H1 (cell line): Measurements from ENCODE around the gene FREM2. TPM values are rescaled to one million over a fixed set of nuclear protein-coding genes. Genes with fewer than 3 reads are reported as not detected.

Experiments used
- CTCF ChIA-PET: fragments of 300-600 bp; sonication (Branson Sonifier 250); formaldehyde crosslinking; loops from one replicate; lab custom pipeline; 2021; ENCODE audit not compliant: partially characterized antibody; lab: Charles Lee
- POLR2A ChIA-PET: fragments of 300-600 bp; sonication (Branson Sonifier 250); formaldehyde crosslinking; loops from one replicate; lab custom pipeline; 2021; ENCODE audit warnings: inconsistent platforms; ENCODE audit not compliant: partially characterized antibody; lab: Charles Lee
- DNase-seq, 2 experiments: peaks; one replicate each; pipeline versions ENCODE4 v3.0.0 to v3.0.0-alpha.2; 2010 to 2022; ENCODE audit warnings: low spot score in 2 of 2, low read depth in 1 of 2, mixed read lengths in 1 of 2
- FAIRE-seq: peaks from 2 replicates; lab custom pipeline; 2011; peaks lifted over from hg19 to GRCh38; lab: Jason Lieb, UNC
- H2AFZ ChIP-seq: 2 replicates; pipeline ENCODE4 v1.8.1; 2012; ENCODE audit warnings: low read length, inconsistent platforms
- H2AK5ac ChIP-seq: 2 replicates; pipeline ENCODE4 v1.6.1; 2013; ENCODE audit warnings: low read depth, low read length
- H2BK120ac ChIP-seq: replicated peaks from 2 replicates; pipeline ENCODE3; 2013; ENCODE audit warnings: low read depth, low read length, inconsistent platforms
- H2BK12ac ChIP-seq: 2 replicates; pipeline ENCODE4 v1.6.1; 2013; ENCODE audit warnings: low read depth, low read length
- H2BK15ac ChIP-seq: 2 replicates; pipeline ENCODE4 v1.6.1; 2013; ENCODE audit warnings: low read length
- H2BK20ac ChIP-seq: 2 replicates; pipeline ENCODE4 v1.6.1; 2013; ENCODE audit warnings: low read length
- H2BK5ac ChIP-seq: 2 replicates; pipeline ENCODE4 v1.6.1; 2013; ENCODE audit warnings: low read depth, low read length
- H3K14ac ChIP-seq: 2 replicates; pipeline ENCODE4 v1.6.1; 2013; ENCODE audit warnings: inconsistent platforms; ENCODE audit not compliant: insufficient read length
- H3K18ac ChIP-seq: 2 replicates; pipeline ENCODE4 v1.6.1; 2013; ENCODE audit warnings: low read length; ENCODE audit errors: extremely low read depth
- H3K23ac ChIP-seq: 2 replicates; pipeline ENCODE4 v1.6.1; 2013; ENCODE audit warnings: inconsistent platforms; ENCODE audit not compliant: insufficient read length
- H3K23me2 ChIP-seq: 2 replicates; pipeline ENCODE4 v1.6.1; 2013; ENCODE audit warnings: low read depth, low read length
- H3K27ac ChIP-seq: 2 replicates; pipeline ENCODE4 v1.6.1; 2011; ENCODE audit warnings: low read depth, low read length, inconsistent platforms
- H3K27me3 ChIP-seq, 4 experiments: replicated peaks in 1 of 4; 1 replicate in 1 of 4; 2 replicates in 3 of 4; pipeline versions ENCODE4 v1.6.1 to v1.8.1; 2011 to 2013; ENCODE audit warnings: low read length in 3 of 4, mild to moderate bottlenecking in 3 of 4, inconsistent platforms in 2 of 4, mixed read lengths in 2 of 4, moderate library complexity in 1 of 4; ENCODE audit not compliant: control insufficient read depth in 3 of 4, insufficient read depth in 3 of 4; ENCODE audit errors: extremely low read depth in 1 of 4
- H3K36me3 ChIP-seq, 4 experiments: 2 replicates each; pipeline versions ENCODE4 v1.6.1 to v1.8.1; 2011 to 2013; ENCODE audit warnings: mild to moderate bottlenecking in 4 of 4, low read length in 3 of 4, moderate library complexity in 2 of 4, control low read depth in 1 of 4, inconsistent platforms in 1 of 4; ENCODE audit not compliant: insufficient read depth in 4 of 4, control insufficient read depth in 2 of 4
- H3K4ac ChIP-seq: replicated peaks from 2 replicates; pipeline ENCODE3; 2013; ENCODE audit warnings: low read length, low read depth, mixed read lengths, inconsistent platforms; ENCODE audit not compliant: insufficient read length
- H3K4me1 ChIP-seq, 4 experiments: replicated peaks in 1 of 4; 1 replicate in 1 of 4; 2 replicates in 3 of 4; pipeline versions ENCODE4 v1.6.1 to v1.8.1; 2011 to 2013; ENCODE audit warnings: low read length in 3 of 4, inconsistent platforms in 2 of 4, mixed read lengths in 1 of 4; ENCODE audit not compliant: insufficient read depth in 4 of 4, control insufficient read depth in 3 of 4
- H3K4me2 ChIP-seq, 2 experiments: 2 replicates each; pipeline versions ENCODE4 v1.6.1 to v1.8.1; 2011 to 2013; ENCODE audit warnings: low read depth in 2 of 2, low read length in 2 of 2, control low read depth in 1 of 2, inconsistent platforms in 1 of 2, mild to moderate bottlenecking in 1 of 2; ENCODE audit not compliant: insufficient read depth in 1 of 2
- H3K4me3 ChIP-seq, 4 experiments: fragments of 200-600, 300-600 bp in 1 of 4; sonication (generic), shearing (Covaris generic), sonication (Bioruptor Twin) in 1 of 4; 2 replicates each; pipeline versions ENCODE4 v1.5.1 to v1.8.1; 2011 to 2016; ENCODE audit warnings: low read length in 4 of 4, low read depth in 3 of 4, control low read depth in 2 of 4, inconsistent platforms in 2 of 4, mild to moderate bottlenecking in 2 of 4, mixed read lengths in 1 of 4, moderate library complexity in 1 of 4; ENCODE audit not compliant: insufficient read depth in 2 of 4; ENCODE audit errors: extremely low read depth in 1 of 4
- H3K56ac ChIP-seq: replicated peaks from 2 replicates; pipeline ENCODE3; 2013; ENCODE audit warnings: low read depth, mild to moderate bottlenecking, mixed read lengths, low read length, inconsistent platforms; ENCODE audit not compliant: insufficient read length
- H3K79me1 ChIP-seq: 2 replicates; pipeline ENCODE4 v1.6.1; 2013; ENCODE audit warnings: low read depth, low read length, control low read depth
- H3K79me2 ChIP-seq, 2 experiments: 2 replicates each; pipeline versions ENCODE4 v1.6.1 to v1.8.1; 2012 to 2013; ENCODE audit warnings: low read length in 2 of 2, mild to moderate bottlenecking in 2 of 2, inconsistent platforms in 1 of 2; ENCODE audit not compliant: insufficient read depth in 2 of 2, control insufficient read depth in 1 of 2
- H3K9ac ChIP-seq, 4 experiments: replicated peaks in 1 of 4; 1 replicate in 1 of 4; 2 replicates in 3 of 4; pipeline versions ENCODE4 v1.6.1 to v1.8.1; 2011 to 2013; ENCODE audit warnings: low read depth in 3 of 4, low read length in 3 of 4, control low read depth in 2 of 4, mild to moderate bottlenecking in 2 of 4, moderate library complexity in 2 of 4, inconsistent platforms in 1 of 4; ENCODE audit errors: extremely low read depth in 1 of 4
- H3K9me3 ChIP-seq, 2 experiments: 2 replicates each; pipeline versions ENCODE4 v1.6.1 to v1.8.1; 2012 to 2013; ENCODE audit warnings: mild to moderate bottlenecking in 2 of 2, moderate library complexity in 2 of 2, control low read depth in 1 of 2, inconsistent platforms in 1 of 2, low read depth in 1 of 2, low read length in 1 of 2, mixed read lengths in 1 of 2; ENCODE audit not compliant: insufficient read depth in 2 of 2
- H4K20me1 ChIP-seq, 2 experiments: replicated peaks in 1 of 2; 2 replicates each; pipeline versions ENCODE3 to v1.8.1; 2011 to 2013; ENCODE audit warnings: inconsistent platforms in 2 of 2, low read length in 2 of 2, mild to moderate bottlenecking in 1 of 2; ENCODE audit not compliant: insufficient read depth in 2 of 2, control insufficient read depth in 1 of 2
- H4K5ac ChIP-seq: 2 replicates; pipeline ENCODE4 v1.6.1; 2013; ENCODE audit warnings: low read length, low read depth, mixed read lengths, inconsistent platforms; ENCODE audit not compliant: insufficient read length
- H4K8ac ChIP-seq: 2 replicates; pipeline ENCODE4 v1.8.0; 2013; ENCODE audit warnings: mild to moderate bottlenecking, moderate library complexity, low read length, inconsistent platforms; ENCODE audit not compliant: insufficient read depth; ENCODE audit errors: extremely low read depth
- H4K91ac ChIP-seq: replicated peaks from 2 replicates; pipeline ENCODE3; 2013; ENCODE audit warnings: low read length, mixed read lengths, inconsistent platforms; ENCODE audit not compliant: insufficient read length
- ASH2L ChIP-seq: fragments of 200-600, 300-600 bp; sonication (generic); IDR thresholded peaks from one replicate; pipeline ENCODE4 v1.7.1; 2017; ENCODE audit warnings: low read length
- CBX5 ChIP-seq: fragments of 300-800, 300-1000 bp; sonication (generic); IDR thresholded peaks from 2 replicates; pipeline ENCODE4 v1.7.1; 2016; ENCODE audit warnings: antibody characterized with exemption, low read length, low read depth
- CHD2 ChIP-seq: IDR thresholded peaks from 2 replicates; pipeline ENCODE4 v1.6.1; 2012; ENCODE audit warnings: low read length, improper control_type of control experiment
- CTBP2 ChIP-seq: IDR thresholded peaks from 2 replicates; pipeline ENCODE4 v1.7.0; 2011; ENCODE audit warnings: borderline replicate concordance, mild to moderate bottlenecking, moderate library complexity, mixed read lengths, low read length; ENCODE audit not compliant: insufficient read depth, insufficient read length
- EP300 ChIP-seq, 2 experiments: IDR thresholded peaks; 1 replicate in 1 of 2; 2 replicates in 1 of 2; pipeline ENCODE4 v1.6.1; 2011 to 2012; ENCODE audit warnings: low read depth in 2 of 2, low read length in 2 of 2, mild to moderate bottlenecking in 2 of 2, borderline replicate concordance in 1 of 2, inconsistent platforms in 1 of 2, moderate library complexity in 1 of 2
- FOSL1 ChIP-seq: IDR thresholded peaks from 2 replicates; pipeline ENCODE4 v1.6.1; 2011; ENCODE audit warnings: mild to moderate bottlenecking, low read depth, low read length, moderate library complexity; ENCODE audit not compliant: insufficient read depth
- RNF2 ChIP-seq: fragments of 200-900, 300-1000 bp; sonication (generic); IDR thresholded peaks from 2 replicates; pipeline ENCODE4 v1.7.1; 2016; ENCODE audit warnings: borderline replicate concordance, low read depth, mild to moderate bottlenecking, antibody characterized with exemption, low read length; ENCODE audit not compliant: poor library complexity, severe bottlenecking; ENCODE audit errors: missing control alignments
- SUZ12 ChIP-seq: fragments of 200-600 bp; sonication (generic); IDR thresholded peaks from 2 replicates; pipeline ENCODE4 v1.6.1; 2012; ENCODE audit warnings: mild to moderate bottlenecking, inconsistent platforms, low read length, moderate library complexity, mixed read lengths
- WGBS, 2 experiments: shearing (Covaris generic) in 1 of 2; methylation state at CpG; one replicate each; pipeline versions ENCODE4 v1.1.6 to v1.1.7; 2013 to 2015; ENCODE audit warnings: low lambda C conversion rate in 2 of 2, mixed read lengths in 2 of 2, inconsistent platforms in 1 of 2, low coverage in 1 of 2, missing lambda C conversion rate in 1 of 2; ENCODE audit not compliant: insufficient replicate concordance in 2 of 2, insufficient coverage in 1 of 2, insufficient read length in 1 of 2; ENCODE audit errors: extremely low coverage in 1 of 2, missing lambda C conversion rate in 1 of 2; 5-methylcytosine and 5-hydroxymethylcytosine counted together
- polyA plus RNA-seq, 7 experiments: library from polyadenylated mRNA; depleted of rRNA in 3 of 7; stranded (reverse) in 5 of 7; unstranded in 2 of 7; fragments of >200 nt in 5 of 7; fragments of 200-250 nt in 2 of 7; gene quantifications; 1 replicate in 5 of 7; 2 replicates in 1 of 7; 4 replicates in 1 of 7; pipeline versions ENCODE4 v1.2.1 to v1.2.3, GENCODE V29; 2011 to 2013; ENCODE audit warnings: missing spikeins in 2 of 7, mixed read lengths in 2 of 7
- total RNA-seq: library from RNA; stranded (reverse); fragmentation: NEBNext Ultra II Directional; extraction: Animal tissue kit (Norgen Biotek cat#: 25700); gene quantifications from 2 replicates; pipeline ENCODE4 v1.2.1, GENCODE V29; 2021

Gene FREM2
- total and polyA plus RNA-seq, 2 of the 8 experiments (the other 6 are each of a cell fraction or from before 2014, with no cell fraction given), result 11.6 to 22.8 TPM

GRCh38 chr13:38680912-38681311, 6.0 kb upstream of the FREM2 start:
- H4K20me1 ChIP-seq, result no peaks in the 10 kb centered on the region
- H2AFZ ChIP-seq, result no peak overlapping the region
- no peak overlapping the region for H3K56ac ChIP-seq
- FAIRE-seq, result no peak
- WGBS, 2 experiments, result 89% methylated on average over 1 of the region's 1 CpG; no CpG with 5 or more reads in 1 of the 2 experiments
- H3K36me3 ChIP-seq, result no peaks in the 10 kb centered on the region
- H3K4me3 ChIP-seq, result no peak overlapping the region
- TF ChIP-seq CHD2 (no peak), SUZ12 (no peak), FOSL1 (no peak), RNF2 (no peak), ASH2L (no peak), EP300 (IDR thresholded peaks at IDR 0.05; ENCODE audit: borderline replicate concordance in 1 of 2, low read depth in 2 of 2, low read length in 2 of 2) (no peak), CBX5 (no peak), CTBP2 (no peak)
- no peaks in the 10 kb centered on the region for H3K23me2 ChIP-seq
- H2BK20ac ChIP-seq, result no peak overlapping the region
- no peak overlapping the region for H2BK12ac ChIP-seq
- H4K5ac ChIP-seq, result no peak overlapping the region
- no peak overlapping the region for H3K18ac ChIP-seq
- no peaks in the 10 kb centered on the region; a peak in 1 of 7 replicates for H3K27me3 ChIP-seq
- POLR2A ChIA-PET, result no interaction called here
- peaks cover 0 to 3% (median 2%) of the 10 kb centered on the region in 4 experiments; a peak in 2 of 7 replicates for H3K4me1 ChIP-seq
- no peak overlapping the region for H2BK15ac ChIP-seq
- no peaks in the 10 kb centered on the region for H3K79me2 ChIP-seq
- CTCF ChIA-PET, result interaction anchor here (0.5 to 0.7 kb wide), 3 partner anchors 55 to 1207 kb away, joined by 3 read pairs; no protein-coding TSS in a partner anchor
- DNase-seq, result no peak
- H3K14ac ChIP-seq, result no peak overlapping the region
- 0 out of 2 replicates have a peak overlapping the region, but pooled peaks have one; percentile 9 for H3K27ac ChIP-seq
- no peak overlapping the region for H3K9ac ChIP-seq
- no peak overlapping the region for H2BK5ac ChIP-seq
- H4K8ac ChIP-seq, result no peak overlapping the region
- H2AK5ac ChIP-seq, result no peak overlapping the region
- H3K4ac ChIP-seq, result no peak overlapping the region
- H3K9me3 ChIP-seq, result no peaks in the 10 kb centered on the region
- H3K79me1 ChIP-seq, result no peaks in the 10 kb centered on the region
- no peak overlapping the region for H4K91ac ChIP-seq
- H3K23ac ChIP-seq, result no peak overlapping the region
- H2BK120ac ChIP-seq, result no peak overlapping the region
- no peak overlapping the region for H3K4me2 ChIP-seq
